NT2/D1 (cell line): ENCODE data around the gene PTPN14.

Experiments
- YY1 ChIP-seq: IDR thresholded peaks from 2 replicates; pipeline ENCODE4 v1.6.1; 2011; ENCODE audit not compliant: insufficient read length, insufficient read depth
- ZNF274 ChIP-seq: IDR thresholded peaks from 2 replicates; pipeline ENCODE4 v1.6.1; 2011; ENCODE audit warnings: mild to moderate bottlenecking, low read depth, low read length

DNA sequence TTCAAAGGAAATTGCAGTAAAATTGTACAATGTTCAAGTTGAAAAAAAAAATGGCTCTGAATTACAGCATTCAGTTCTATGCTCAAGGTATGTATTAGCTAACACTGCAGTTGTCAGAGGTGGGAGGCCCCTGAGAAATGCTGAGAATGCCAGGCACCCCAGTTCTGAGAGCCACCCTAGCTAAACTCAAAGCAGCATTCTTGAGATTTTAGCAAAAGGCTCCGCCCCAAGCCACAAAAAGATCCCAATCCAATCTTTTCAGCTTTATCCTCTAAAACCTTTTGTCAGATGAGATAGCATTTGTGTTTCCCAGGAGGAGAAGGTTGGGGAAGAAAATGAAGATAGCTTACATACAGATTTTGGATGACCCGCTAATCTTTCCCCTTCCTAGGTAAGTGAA is 201.6 kb downstream of the PTPN14 start:
- TF ChIP-seq ZNF274 (no peak), YY1 (no peak)
